Keratinocyte (primary cell): ENCODE results near the gene NTN1. TPM values are rescaled to one million over a fixed set of nuclear protein-coding genes. Genes with fewer than 3 reads are reported as not detected.

Experiments used
- DNase-seq: peaks from one replicate; pipeline ENCODE4 v3.0.0-alpha.2; 2011; ENCODE audit warnings: low read depth, missing footprints, low spot score
- FAIRE-seq: peaks from 2 replicates; lab custom pipeline; 2011; peaks lifted over from hg19 to GRCh38; lab: Jason Lieb, UNC
- H2AFZ ChIP-seq: 2 replicates; pipeline ENCODE4 v1.6.0; 2012; ENCODE audit warnings: low read length, control low read depth, inconsistent platforms; ENCODE audit not compliant: control insufficient read depth
- H3K27ac ChIP-seq: 2 replicates; pipeline ENCODE4 v1.5.1; 2011; ENCODE audit warnings: low read length; ENCODE audit not compliant: control insufficient read depth, insufficient read depth
- H3K27me3 ChIP-seq: 3 replicates; pipeline ENCODE4 v1.6.0; 2011; ENCODE audit warnings: low read length; ENCODE audit not compliant: control insufficient read depth, insufficient read depth; ENCODE audit errors: extremely low read depth
- H3K36me3 ChIP-seq, 2 experiments: 2 replicates in 1 of 2; 3 replicates in 1 of 2; pipeline ENCODE4 v1.5.1; 2011; ENCODE audit warnings: low read length in 2 of 2, mild to moderate bottlenecking in 1 of 2; ENCODE audit not compliant: control insufficient read depth in 2 of 2, insufficient read depth in 2 of 2; ENCODE audit errors: extremely low read depth in 1 of 2
- H3K4me1 ChIP-seq: 3 replicates; pipeline ENCODE4 v1.5.1; 2011; ENCODE audit warnings: low read length; ENCODE audit not compliant: control insufficient read depth, insufficient read depth; ENCODE audit errors: extremely low read depth
- H3K4me2 ChIP-seq: 3 replicates; pipeline ENCODE4 v1.6.0; 2011; ENCODE audit warnings: low read depth, low read length; ENCODE audit not compliant: control insufficient read depth, insufficient read depth; ENCODE audit errors: extremely low read depth
- H3K4me3 ChIP-seq, 3 experiments: fragments of 200-600 bp in 1 of 3; sonication (generic) in 1 of 3; 2 replicates in 2 of 3; 3 replicates in 1 of 3; pipeline ENCODE4 v1.5.1; 2011 to 2016; ENCODE audit warnings: low read length in 3 of 3, mild to moderate bottlenecking in 3 of 3, control low read depth in 2 of 3, inconsistent platforms in 1 of 3, low read depth in 1 of 3, mixed read lengths in 1 of 3, mixed run types in 1 of 3, moderate library complexity in 1 of 3; ENCODE audit not compliant: control insufficient read depth in 2 of 3, insufficient read depth in 2 of 3; ENCODE audit errors: extremely low read depth in 1 of 3
- H3K79me2 ChIP-seq: 2 replicates; pipeline ENCODE4 v1.6.0; 2012; ENCODE audit warnings: low read length; ENCODE audit not compliant: control insufficient read depth, insufficient read depth
- H3K9ac ChIP-seq: 3 replicates; pipeline ENCODE4 v1.6.0; 2011; ENCODE audit warnings: low read length; ENCODE audit not compliant: control insufficient read depth, insufficient read depth; ENCODE audit errors: extremely low read depth
- H3K9me1 ChIP-seq: 3 replicates; pipeline ENCODE4 v1.6.0; 2011; ENCODE audit warnings: low read length; ENCODE audit not compliant: control insufficient read depth, insufficient read depth; ENCODE audit errors: extremely low read depth
- H3K9me3 ChIP-seq: 2 replicates; pipeline ENCODE4 v1.5.1; 2012; ENCODE audit warnings: low read depth, low read length; ENCODE audit not compliant: control insufficient read depth
- H4K20me1 ChIP-seq: 3 replicates; pipeline ENCODE4 v1.6.0; 2011; ENCODE audit warnings: low read length; ENCODE audit not compliant: control insufficient read depth, insufficient read depth; ENCODE audit errors: extremely low read depth
- EZH2 ChIP-seq: IDR thresholded peaks from one replicate; pipeline ENCODE4 v1.6.1; 2012; ENCODE audit warnings: inconsistent platforms, mild to moderate bottlenecking, low read length, moderate library complexity
- dilution Hi-C: fragments of 300-500 bp; cut with MboI; formaldehyde crosslinking; loops from one replicate; pipeline ENCODE4 v1.7.0; 2020; ENCODE audit warnings: low sequenced_read_pairs; ENCODE audit not compliant: extremely low pct_ligation_motif_present
- polyA plus RNA-seq, 5 experiments: library from polyadenylated mRNA; depleted of rRNA in 3 of 5; stranded (reverse) in 3 of 5; stranded (forward) in 1 of 5; unstranded in 1 of 5; fragments of >200 nt; gene quantifications; 1 replicate in 1 of 5; 2 replicates in 3 of 5; 3 replicates in 1 of 5; pipeline versions ENCODE4 v1.2.1 to v1.2.3, GENCODE V29; 2011 to 2012; ENCODE audit warnings: missing spikeins in 2 of 5, low read depth in 1 of 5, low replicate concordance in 1 of 5
- TF ChIP-seq, protein P1 (sequence below), 3 experiments: IDR thresholded peaks in 1 of 3; conservative IDR thresholded peaks in 1 of 3; optimal IDR thresholded peaks in 1 of 3; 2 replicates in 2 of 3; 3 replicates in 1 of 3; pipeline versions ENCODE3 to v1.5.1; 2011; ENCODE audit warnings: low read length in 3 of 3, mild to moderate bottlenecking in 3 of 3, moderate library complexity in 2 of 3, control low read depth in 1 of 3, inconsistent platforms in 1 of 3; ENCODE audit not compliant: insufficient read depth in 2 of 3; ENCODE audit errors: extremely low read depth in 1 of 3

Gene NTN1
- polyA plus RNA-seq, 1 donor (not counting 4 experiments of a cell fraction or from before 2014, with no cell fraction given): 0.10 TPM

DNA sequence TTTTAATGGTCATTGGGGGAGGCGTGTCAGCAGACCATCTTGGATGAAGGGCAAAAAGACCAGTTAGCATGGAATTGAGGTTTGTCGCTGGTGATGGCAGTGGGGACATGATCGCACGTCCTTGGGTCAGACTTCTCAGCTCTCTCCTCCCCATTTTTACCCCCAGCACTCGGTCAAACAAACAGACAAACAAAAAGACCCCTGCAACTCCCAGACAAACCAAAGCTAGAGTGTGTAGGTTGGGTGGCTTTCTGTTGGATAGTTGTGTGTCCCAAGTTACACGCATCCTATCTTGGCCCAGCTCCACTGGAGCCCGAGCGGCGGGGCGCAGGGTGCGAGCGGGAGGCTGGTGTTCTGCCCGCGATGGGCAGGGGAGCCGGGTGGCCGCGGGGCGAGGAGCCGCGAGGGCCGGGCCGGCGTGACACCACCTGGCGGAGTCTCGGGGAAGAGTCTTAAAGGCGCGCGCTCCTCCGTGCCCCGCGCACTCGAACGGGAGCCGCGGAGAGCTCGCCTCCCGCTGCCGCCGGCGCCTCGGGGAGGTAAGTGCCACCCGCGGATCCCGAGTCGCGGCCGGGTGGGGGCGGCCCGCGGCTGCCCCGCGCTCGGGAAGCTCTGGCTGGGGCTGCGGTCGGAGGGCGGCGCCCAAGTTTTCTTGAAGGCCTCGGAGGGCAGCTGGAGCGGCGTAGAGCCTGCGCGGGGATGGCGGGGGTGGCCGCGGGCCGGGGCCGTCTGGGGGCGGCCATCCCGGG lies 18.5 kb upstream of the NTN1 start:
- no peak overlapping the region for H2AFZ ChIP-seq
- peak; percentile 90 for TF ChIP-seq EZH2
- TF ChIP-seq, protein P1, sequence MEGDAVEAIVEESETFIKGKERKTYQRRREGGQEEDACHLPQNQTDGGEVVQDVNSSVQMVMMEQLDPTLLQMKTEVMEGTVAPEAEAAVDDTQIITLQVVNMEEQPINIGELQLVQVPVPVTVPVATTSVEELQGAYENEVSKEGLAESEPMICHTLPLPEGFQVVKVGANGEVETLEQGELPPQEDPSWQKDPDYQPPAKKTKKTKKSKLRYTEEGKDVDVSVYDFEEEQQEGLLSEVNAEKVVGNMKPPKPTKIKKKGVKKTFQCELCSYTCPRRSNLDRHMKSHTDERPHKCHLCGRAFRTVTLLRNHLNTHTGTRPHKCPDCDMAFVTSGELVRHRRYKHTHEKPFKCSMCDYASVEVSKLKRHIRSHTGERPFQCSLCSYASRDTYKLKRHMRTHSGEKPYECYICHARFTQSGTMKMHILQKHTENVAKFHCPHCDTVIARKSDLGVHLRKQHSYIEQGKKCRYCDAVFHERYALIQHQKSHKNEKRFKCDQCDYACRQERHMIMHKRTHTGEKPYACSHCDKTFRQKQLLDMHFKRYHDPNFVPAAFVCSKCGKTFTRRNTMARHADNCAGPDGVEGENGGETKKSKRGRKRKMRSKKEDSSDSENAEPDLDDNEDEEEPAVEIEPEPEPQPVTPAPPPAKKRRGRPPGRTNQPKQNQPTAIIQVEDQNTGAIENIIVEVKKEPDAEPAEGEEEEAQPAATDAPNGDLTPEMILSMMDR (optimal IDR thresholded peaks at IDR 0.05 in 1 of 3, IDR thresholded peaks at IDR 0.05 in 1 of 3, conservative IDR thresholded peaks at IDR 0.05 in 1 of 3; ENCODE audit: extremely low read depth in 1 of 3, insufficient read depth in 2 of 3, low read length in 3 of 3): peak in 2 of 3 experiments; percentile 21 to 30
- no peak for FAIRE-seq
- H3K27ac ChIP-seq: no peak overlapping the region
- H4K20me1 ChIP-seq: no peaks in the 10 kb centered on the region
- H3K36me3 ChIP-seq: no peaks in the 10 kb centered on the region
- no peak overlapping the region for H3K9ac ChIP-seq
- H3K9me3 ChIP-seq: no peaks in the 10 kb centered on the region
- no peaks in the 10 kb centered on the region for H3K4me1 ChIP-seq
- H3K4me2 ChIP-seq: no peak overlapping the region
- peaks cover 47% of the 10 kb centered on the region for H3K27me3 ChIP-seq
- peak overlapping the region in 1 of 3 experiments; percentile 10 for H3K4me3 ChIP-seq
- no peaks in the 10 kb centered on the region for H3K9me1 ChIP-seq
- no peak for DNase-seq
- dilution Hi-C loops: no loop called here
- no peaks in the 10 kb centered on the region for H3K79me2 ChIP-seq

DNA sequence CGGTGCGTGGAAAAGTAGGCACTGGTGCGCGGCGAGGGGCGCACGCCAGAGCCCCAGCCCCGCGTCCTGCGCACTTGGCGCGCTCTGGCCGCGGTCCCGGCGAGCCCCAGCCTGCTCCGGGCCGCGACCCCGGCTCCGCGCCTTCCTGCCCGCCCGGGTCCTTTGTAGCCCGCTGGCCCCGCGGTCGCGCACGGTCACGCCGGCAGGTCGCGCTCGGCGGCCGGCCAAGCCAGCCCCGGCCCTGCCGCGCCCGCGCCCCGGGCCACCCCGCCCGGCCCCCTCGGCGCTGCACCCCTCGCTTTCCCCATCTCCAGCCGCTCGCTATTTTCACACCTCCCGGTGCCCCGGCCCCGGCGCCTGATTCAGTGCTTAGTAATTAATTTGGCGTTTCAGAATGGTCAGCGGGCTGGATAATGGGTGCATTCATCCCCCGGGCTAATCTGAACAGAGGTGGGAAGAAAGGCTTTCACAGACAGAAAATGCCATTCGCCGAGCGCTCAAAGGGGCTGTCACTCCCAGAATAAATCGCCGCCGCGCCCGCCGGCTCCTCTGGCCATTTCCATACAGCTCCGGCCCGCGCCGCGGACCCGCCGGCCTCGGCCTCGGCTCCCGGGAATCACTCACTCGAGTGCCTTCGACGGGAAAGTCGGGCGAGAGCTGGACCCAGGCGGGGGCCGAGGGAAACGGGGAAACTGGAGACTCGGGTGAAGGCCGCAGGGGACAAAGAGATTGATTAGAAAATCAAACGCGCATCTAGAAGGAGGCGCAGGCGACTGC lies 17.8 kb upstream of the NTN1 start:
- no peaks in the 10 kb centered on the region for H3K9me3 ChIP-seq
- peak overlapping the region; percentile 37 for H3K4me2 ChIP-seq
- H3K9ac ChIP-seq: no peak overlapping the region
- TF ChIP-seq EZH2: no peak
- TF ChIP-seq, protein P1 (optimal IDR thresholded peaks at IDR 0.05 in 1 of 3, IDR thresholded peaks at IDR 0.05 in 1 of 3, conservative IDR thresholded peaks at IDR 0.05 in 1 of 3; ENCODE audit: extremely low read depth in 1 of 3, insufficient read depth in 2 of 3, low read length in 3 of 3): no peak
- H3K9me1 ChIP-seq: no peaks in the 10 kb centered on the region
- no peaks in the 10 kb centered on the region for H3K36me3 ChIP-seq
- DNase-seq: no peak
- no peaks in the 10 kb centered on the region for H4K20me1 ChIP-seq
- no peaks in the 10 kb centered on the region for H3K4me1 ChIP-seq
- dilution Hi-C loops: no loop called here
- FAIRE-seq: no peak
- no peaks in the 10 kb centered on the region for H3K79me2 ChIP-seq
- no peak overlapping the region for H2AFZ ChIP-seq
- peaks cover 47% of the 10 kb centered on the region for H3K27me3 ChIP-seq
- peak overlapping the region in 2 of 3 experiments; percentile 10 to 14 for H3K4me3 ChIP-seq
- H3K27ac ChIP-seq: no peak overlapping the region
